Measurements from ENCODE around the gene GXYLT2.
"Not testable (repeated sequence)": the region's sequence is repeated elsewhere in the genome, so short reads cannot be mapped to it uniquely, and the experiment has no call there.

The GXYLT2 gene

GRCh38 chr3:72892081-72892775 is 4.4 kb downstream of the GXYLT2 start:
- no peak for DNase-seq (ENCODE audit: low read depth)

- no peak for DNase-seq (ENCODE audit: low read depth)
Observed at GRCh38 chr3:72892870-72893269, 5.0 kb downstream of the GXYLT2 start.

- DNase-seq (ENCODE audit: low read depth): no peak
Observed at GRCh38 chr3:72894976-72895552, 7.2 kb downstream of the GXYLT2 start.

- no peak for DNase-seq (ENCODE audit: low read depth)
Observed at GRCh38 chr3:72896996-72897757, 9.3 kb downstream of the GXYLT2 start.

GRCh38 chr3:72897758-72898007 is 9.8 kb downstream of the GXYLT2 start:
- no peak for DNase-seq (ENCODE audit: low read depth)

- no peak for DNase-seq (ENCODE audit: low read depth)
Observed at GRCh38 chr3:72899349-72899765, 11.5 kb downstream of the GXYLT2 start.

- DNase-seq (ENCODE audit: low read depth): no peak
Observed at GRCh38 chr3:72900048-72900447, 12.2 kb downstream of the GXYLT2 start.

- no peak for DNase-seq (ENCODE audit: low read depth)
Observed at GRCh38 chr3:72901840-72902239, 14.0 kb downstream of the GXYLT2 start.

GRCh38 chr3:72903004-72903403 is 15.2 kb downstream of the GXYLT2 start:
- no peak for DNase-seq (ENCODE audit: low read depth)

- DNase-seq (ENCODE audit: low read depth): no peak
Observed at GRCh38 chr3:72904163-72904562, 16.3 kb downstream of the GXYLT2 start.

- DNase-seq (ENCODE audit: low read depth): no peak
Observed at GRCh38 chr3:72906154-72906553, 18.3 kb downstream of the GXYLT2 start.

- DNase-seq (ENCODE audit: low read depth): no peak
Observed at GRCh38 chr3:72907131-72907711, 19.4 kb downstream of the GXYLT2 start.

- no peak for DNase-seq (ENCODE audit: low read depth)
Observed at GRCh38 chr3:72907731-72908620, 20.1 kb downstream of the GXYLT2 start.

GRCh38 chr3:72909591-72909990 is 21.7 kb downstream of the GXYLT2 start:
- no peak for DNase-seq (ENCODE audit: low read depth)

- no peak for DNase-seq (ENCODE audit: low read depth)
Observed at GRCh38 chr3:72912532-72912931, 24.7 kb downstream of the GXYLT2 start.

GRCh38 chr3:72914383-72914782 is 26.5 kb downstream of the GXYLT2 start:
- DNase-seq (ENCODE audit: low read depth): no peak

- DNase-seq (ENCODE audit: low read depth): no peak
Observed at GRCh38 chr3:72916250-72916649, 28.4 kb downstream of the GXYLT2 start.

- no peak for DNase-seq (ENCODE audit: low read depth)
Observed at GRCh38 chr3:72919520-72919919, 31.7 kb downstream of the GXYLT2 start.

GRCh38 chr3:72924055-72924454 is 36.2 kb downstream of the GXYLT2 start:
- DNase-seq (ENCODE audit: low read depth): no peak

GRCh38 chr3:72928781-72929735 is 41.2 kb downstream of the GXYLT2 start:
- not testable (repeated sequence) for DNase-seq (ENCODE audit: low read depth)

- DNase-seq (ENCODE audit: low read depth): no peak
Observed at GRCh38 chr3:72930754-72931153, 42.9 kb downstream of the GXYLT2 start.
